HG03103 (cell line): ENCODE measurements around the gene PDE3B.
A peak's percentile ranks its signal among the peaks of the same experiment; 100 is the strongest.
"Not testable (repeated sequence)": the region's sequence is repeated elsewhere in the genome, so short reads cannot be mapped to it uniquely, and the experiment has no call there.

Experiments used
- ATAC-seq: cut with Tn5 transposase; IDR thresholded peaks from one replicate; pipeline ENCODE4 v1.9.1; 2021; ENCODE audit warnings: low read depth; ENCODE audit not compliant: unreplicated experiment

The PDE3B gene

GRCh38 chr11:14741195-14741594, 97.6 kb downstream of the PDE3B start:
- ATAC-seq, result no peak

- ATAC-seq, result no peak
These were observed 99.4 kb downstream of the PDE3B start for GRCh38 chr11:14742849-14743559.

GRCh38 chr11:14743667-14744066, 100.1 kb downstream of the PDE3B start:
- not testable (repeated sequence) for ATAC-seq

- no peak for ATAC-seq
These were observed 103.3 kb downstream of the PDE3B start for GRCh38 chr11:14746857-14747395.

- ATAC-seq, result no peak
These were observed 104.5 kb downstream of the PDE3B start for GRCh38 chr11:14748090-14748489.

- no peak for ATAC-seq
These were observed 107.3 kb downstream of the PDE3B start for GRCh38 chr11:14750911-14751310.

- no peak for ATAC-seq
These were observed 108.4 kb downstream of the PDE3B start for GRCh38 chr11:14751975-14752407.

GRCh38 chr11:14755140-14755539, 111.5 kb downstream of the PDE3B start:
- no peak for ATAC-seq

- ATAC-seq, result no peak
These were observed 112.7 kb downstream of the PDE3B start for GRCh38 chr11:14756349-14756748.

GRCh38 chr11:14759300-14760012, 115.9 kb downstream of the PDE3B start:
- ATAC-seq, result not testable (repeated sequence)

- no peak for ATAC-seq
These were observed 120.6 kb downstream of the PDE3B start for GRCh38 chr11:14764179-14764578.

GRCh38 chr11:14764579-14765527, 121.2 kb downstream of the PDE3B start:
- ATAC-seq, result peak; percentile 88

GRCh38 chr11:14766585-14766984, 123.0 kb downstream of the PDE3B start:
- no peak for ATAC-seq

- ATAC-seq, result peak; percentile 47
These were observed 125.1 kb downstream of the PDE3B start for GRCh38 chr11:14768526-14769188.

- ATAC-seq, result no peak
These were observed 130.2 kb downstream of the PDE3B start for GRCh38 chr11:14773755-14774154.

- no peak for ATAC-seq
These were observed 131.1 kb downstream of the PDE3B start for GRCh38 chr11:14774721-14775120.

GRCh38 chr11:14775897-14776296, 132.3 kb downstream of the PDE3B start:
- no peak for ATAC-seq

- ATAC-seq, result not testable (repeated sequence)
These were observed 134.9 kb downstream of the PDE3B start for GRCh38 chr11:14778460-14778859.

GRCh38 chr11:14783788-14784187, 140.2 kb downstream of the PDE3B start:
- no peak for ATAC-seq

GRCh38 chr11:14784230-14784629, 140.6 kb downstream of the PDE3B start:
- no peak for ATAC-seq
